ENCODE data around the gene NACC2.

DNA sequence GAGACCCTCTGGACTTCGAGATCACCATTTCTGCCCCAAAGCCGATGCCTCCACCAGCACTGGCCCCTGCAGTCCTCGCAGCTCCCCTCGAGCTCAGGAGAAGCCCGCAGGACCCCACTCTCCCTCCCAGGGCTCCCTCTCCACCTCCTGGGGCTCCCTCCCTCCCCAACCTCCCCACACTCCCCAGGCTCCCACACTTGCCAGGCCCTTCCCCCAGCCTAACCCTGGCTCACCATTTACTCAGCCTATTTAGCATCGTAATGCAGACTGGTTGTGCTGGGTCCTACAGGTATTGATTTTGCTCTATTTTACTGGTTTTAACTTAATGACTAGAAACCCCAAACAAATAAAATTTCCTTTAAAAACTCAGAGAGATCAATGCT, 47.3 kb upstream of the NACC2 start:
- TF ChIP-seq REST (IDR thresholded peaks at IDR 0.05; ENCODE audit: unreplicated experiment) = no peak
- no peak for TF ChIP-seq CTCF (conservative IDR thresholded peaks at IDR 0.05; ENCODE audit: low read depth in 2 of 2)
- TF ChIP-seq EZH2 (IDR thresholded peaks at IDR 0.05; ENCODE audit: low read depth, unreplicated experiment) = no peak
- TF ChIP-seq POLR2AphosphoS5 (IDR thresholded peaks at IDR 0.05; ENCODE audit: low read depth) = no peak
- no peak for TF ChIP-seq ZNF331 (CRISPR knock-in tag; IDR thresholded peaks at IDR 0.05; ENCODE audit: low read depth)
- no peak for TF ChIP-seq EZH2phosphoT487 (IDR thresholded peaks at IDR 0.05; ENCODE audit: unreplicated experiment)
- TF ChIP-seq, protein P1, sequence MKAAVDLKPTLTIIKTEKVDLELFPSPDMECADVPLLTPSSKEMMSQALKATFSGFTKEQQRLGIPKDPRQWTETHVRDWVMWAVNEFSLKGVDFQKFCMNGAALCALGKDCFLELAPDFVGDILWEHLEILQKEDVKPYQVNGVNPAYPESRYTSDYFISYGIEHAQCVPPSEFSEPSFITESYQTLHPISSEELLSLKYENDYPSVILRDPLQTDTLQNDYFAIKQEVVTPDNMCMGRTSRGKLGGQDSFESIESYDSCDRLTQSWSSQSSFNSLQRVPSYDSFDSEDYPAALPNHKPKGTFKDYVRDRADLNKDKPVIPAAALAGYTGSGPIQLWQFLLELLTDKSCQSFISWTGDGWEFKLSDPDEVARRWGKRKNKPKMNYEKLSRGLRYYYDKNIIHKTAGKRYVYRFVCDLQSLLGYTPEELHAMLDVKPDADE (IDR thresholded peaks at IDR 0.05) = no peak
- no peak for TF ChIP-seq ZNF114 (CRISPR knock-in tag; IDR thresholded peaks at IDR 0.05)
- no peak for TF ChIP-seq CREB1 (CRISPR knock-in tag; IDR thresholded peaks at IDR 0.05; ENCODE audit: low read depth)
- TF ChIP-seq NANOG (IDR thresholded peaks at IDR 0.05; ENCODE audit: borderline replicate concordance) = no peak
- no peak for TF ChIP-seq JUNB (IDR thresholded peaks at IDR 0.05; ENCODE audit: unreplicated experiment)
- no peak for TF ChIP-seq STAT1 (IDR thresholded peaks at IDR 0.05; ENCODE audit: unreplicated experiment)
- TF ChIP-seq ZNF462 (CRISPR knock-in tag; IDR thresholded peaks at IDR 0.05) = no peak
